Measurements from ENCODE around the gene SPAG17. TPM values are rescaled to one million over a fixed set of nuclear protein-coding genes. Genes with fewer than 3 reads are reported as not detected.

The SPAG17 gene
- total RNA-seq, 1 experiment from 2014 or later = not detected

DNA sequence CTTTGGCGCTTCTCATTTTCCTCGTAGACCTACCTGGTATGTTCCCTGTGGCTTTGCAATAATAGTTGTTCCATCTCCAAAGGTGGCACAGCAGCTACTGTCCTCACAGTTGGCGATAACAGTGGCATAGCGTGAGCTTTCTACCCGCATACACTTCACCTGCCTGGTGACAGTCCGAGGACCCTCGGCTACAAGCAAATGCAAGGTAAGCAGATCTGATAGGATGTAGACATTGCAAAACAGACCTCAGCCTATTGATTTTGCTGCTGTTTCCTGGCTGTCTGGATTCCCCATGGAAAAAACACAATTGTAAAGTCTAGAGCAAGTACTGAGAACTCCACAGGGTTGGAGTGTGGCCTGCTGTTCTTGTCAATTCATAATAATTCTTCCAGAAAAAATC is 177.0 kb downstream of the SPAG17 start:
- CTCF ChIA-PET = no interaction called here
- ATAC-seq (no peak), DNase-seq (no peak)
- Histone ChIP-seq H3K4me1 (ENCODE audit: insufficient read depth, low read length) (no peaks in the 10 kb centered on the region), H2AFZ (ENCODE audit: low read length) (no peak overlapping the region), H3K4me2 (ENCODE audit: low read length) (no peak overlapping the region), H3K36me3 (ENCODE audit: low read depth, low read length) (no peaks in the 10 kb centered on the region), H4K20me1 (ENCODE audit: low read length) (no peaks in the 10 kb centered on the region), H3K79me2 (ENCODE audit: low read length) (no peaks in the 10 kb centered on the region), H3K9me3 (ENCODE audit: low read length) (no peaks in the 10 kb centered on the region), H3K27me3 (ENCODE audit: low read length) (peaks cover 34% of the 10 kb centered on the region), H3K27ac (ENCODE audit: low read length) (no peak overlapping the region), H3K4me3 (ENCODE audit: low read length) (no peak overlapping the region), H3K9ac (ENCODE audit: low read length) (no peak overlapping the region), H3F3A (ENCODE audit: low read length, unreplicated experiment) (no peaks in the 10 kb centered on the region), H3K9me2 (replicated peaks; ENCODE audit: low read length) (no peaks in the 10 kb centered on the region)
- intact Hi-C loops (cut with micrococcal nuclease) = no loop called here
- BruUV-seq (replicated peaks) = no TSS peak
- POLR2A ChIA-PET (ENCODE audit: unreplicated experiment) = no interaction called here
- TF ChIP-seq, protein P1, sequence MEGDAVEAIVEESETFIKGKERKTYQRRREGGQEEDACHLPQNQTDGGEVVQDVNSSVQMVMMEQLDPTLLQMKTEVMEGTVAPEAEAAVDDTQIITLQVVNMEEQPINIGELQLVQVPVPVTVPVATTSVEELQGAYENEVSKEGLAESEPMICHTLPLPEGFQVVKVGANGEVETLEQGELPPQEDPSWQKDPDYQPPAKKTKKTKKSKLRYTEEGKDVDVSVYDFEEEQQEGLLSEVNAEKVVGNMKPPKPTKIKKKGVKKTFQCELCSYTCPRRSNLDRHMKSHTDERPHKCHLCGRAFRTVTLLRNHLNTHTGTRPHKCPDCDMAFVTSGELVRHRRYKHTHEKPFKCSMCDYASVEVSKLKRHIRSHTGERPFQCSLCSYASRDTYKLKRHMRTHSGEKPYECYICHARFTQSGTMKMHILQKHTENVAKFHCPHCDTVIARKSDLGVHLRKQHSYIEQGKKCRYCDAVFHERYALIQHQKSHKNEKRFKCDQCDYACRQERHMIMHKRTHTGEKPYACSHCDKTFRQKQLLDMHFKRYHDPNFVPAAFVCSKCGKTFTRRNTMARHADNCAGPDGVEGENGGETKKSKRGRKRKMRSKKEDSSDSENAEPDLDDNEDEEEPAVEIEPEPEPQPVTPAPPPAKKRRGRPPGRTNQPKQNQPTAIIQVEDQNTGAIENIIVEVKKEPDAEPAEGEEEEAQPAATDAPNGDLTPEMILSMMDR (conservative IDR thresholded peaks at IDR 0.05; ENCODE audit: low read depth, low read length) = no peak
- no peak for TF ChIP-seq EZH2phosphoT487 (IDR thresholded peaks at IDR 0.05; ENCODE audit: borderline replicate concordance, low read length)
- no peak for TF ChIP-seq EZH2 (IDR thresholded peaks at IDR 0.05; ENCODE audit: low read length, unreplicated experiment)

DNA sequence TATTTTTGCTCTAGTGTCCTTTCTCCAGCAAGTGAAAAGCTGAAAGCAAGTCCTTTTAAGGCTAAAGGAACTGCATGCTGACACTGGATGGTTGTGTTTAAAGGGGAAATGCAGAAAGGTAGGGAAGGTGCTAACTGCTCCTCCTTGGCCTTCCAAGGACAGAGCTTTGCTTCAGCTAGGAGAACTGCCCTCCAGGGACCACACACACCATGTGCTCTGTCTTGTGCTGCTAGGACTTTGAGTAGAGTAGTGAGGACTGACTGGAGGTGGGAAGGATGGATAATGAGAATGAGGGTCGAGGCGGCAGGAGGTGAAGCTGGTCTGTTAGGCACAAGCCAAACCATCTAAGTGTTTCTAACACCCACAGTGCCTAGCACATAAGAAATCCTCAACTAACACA is 177.6 kb downstream of the SPAG17 start:
- no peak overlapping the region for H2AFZ ChIP-seq (ENCODE audit: low read length)
- POLR2A ChIA-PET (ENCODE audit: unreplicated experiment) = no interaction called here
- peaks cover 28% of the 10 kb centered on the region for H3K27me3 ChIP-seq (ENCODE audit: low read length)
- H3K4me3 ChIP-seq (ENCODE audit: low read length) = no peak overlapping the region
- H3K9me3 ChIP-seq (ENCODE audit: low read length) = no peaks in the 10 kb centered on the region
- no peak for ATAC-seq
- H3K27ac ChIP-seq (ENCODE audit: low read length) = no peak overlapping the region
- H3K4me2 ChIP-seq (ENCODE audit: low read length) = no peak overlapping the region
- H3F3A ChIP-seq (ENCODE audit: low read length, unreplicated experiment) = no peaks in the 10 kb centered on the region
- no peaks in the 10 kb centered on the region for H3K9me2 ChIP-seq (replicated peaks; ENCODE audit: low read length)
- H3K4me1 ChIP-seq (ENCODE audit: insufficient read depth, low read length) = no peaks in the 10 kb centered on the region
- no peak overlapping the region for H3K9ac ChIP-seq (ENCODE audit: low read length)
- H3K79me2 ChIP-seq (ENCODE audit: low read length) = no peaks in the 10 kb centered on the region
- H3K36me3 ChIP-seq (ENCODE audit: low read depth, low read length) = no peaks in the 10 kb centered on the region
- H4K20me1 ChIP-seq (ENCODE audit: low read length) = no peaks in the 10 kb centered on the region
- TF ChIP-seq EZH2 (IDR thresholded peaks at IDR 0.05; ENCODE audit: low read length, unreplicated experiment) = no peak
- TF ChIP-seq EZH2phosphoT487 (IDR thresholded peaks at IDR 0.05; ENCODE audit: borderline replicate concordance, low read length) = no peak
- TF ChIP-seq, protein P1 (conservative IDR thresholded peaks at IDR 0.05; ENCODE audit: low read depth, low read length) = no peak
- intact Hi-C loops (cut with micrococcal nuclease) = no loop called here
- BruUV-seq (replicated peaks) = no TSS peak
- no peak for DNase-seq
- CTCF ChIA-PET = no interaction called here

DNA sequence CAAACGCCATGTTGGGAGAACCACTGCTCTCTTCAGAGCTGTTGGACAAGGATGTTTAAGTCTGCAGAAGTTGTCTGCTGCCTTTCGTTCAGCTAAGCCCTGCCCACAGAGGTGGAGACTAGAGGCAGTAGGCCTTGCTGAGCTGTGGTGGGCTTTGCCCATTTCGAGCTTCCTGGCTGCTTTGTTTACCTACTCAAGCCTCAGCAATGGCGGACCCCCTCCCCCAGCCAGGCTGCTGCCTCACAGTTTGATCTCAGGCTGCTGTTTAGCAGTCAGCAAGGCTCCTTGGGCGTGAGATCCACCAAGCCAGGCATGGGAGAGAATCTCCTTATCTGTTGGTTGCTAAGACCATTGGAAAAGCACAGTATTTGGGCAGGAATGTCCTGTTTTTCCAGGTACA is 180.7 kb downstream of the SPAG17 start:
- ChIA-PET CTCF (no interaction called here), POLR2A (ENCODE audit: unreplicated experiment) (no interaction called here)
- no peak overlapping the region for H3K4me2 ChIP-seq (ENCODE audit: low read length)
- TF ChIP-seq, protein P1 (conservative IDR thresholded peaks at IDR 0.05; ENCODE audit: low read depth, low read length) = no peak
- TF ChIP-seq EZH2phosphoT487 (IDR thresholded peaks at IDR 0.05; ENCODE audit: borderline replicate concordance, low read length) = no peak
- no peak for TF ChIP-seq EZH2 (IDR thresholded peaks at IDR 0.05; ENCODE audit: low read length, unreplicated experiment)
- no peak overlapping the region for H3K9ac ChIP-seq (ENCODE audit: low read length)
- H3K4me1 ChIP-seq (ENCODE audit: insufficient read depth, low read length) = no peaks in the 10 kb centered on the region
- H3K36me3 ChIP-seq (ENCODE audit: low read depth, low read length) = no peaks in the 10 kb centered on the region
- H3K9me3 ChIP-seq (ENCODE audit: low read length) = no peaks in the 10 kb centered on the region
- DNase-seq (no peak), ATAC-seq (no peak)
- H3K79me2 ChIP-seq (ENCODE audit: low read length) = no peaks in the 10 kb centered on the region
- H3K27ac ChIP-seq (ENCODE audit: low read length) = no peak overlapping the region
- no peak overlapping the region for H3K4me3 ChIP-seq (ENCODE audit: low read length)
- H2AFZ ChIP-seq (ENCODE audit: low read length) = no peak overlapping the region
- no peaks in the 10 kb centered on the region for H4K20me1 ChIP-seq (ENCODE audit: low read length)
- BruUV-seq (replicated peaks) = no TSS peak
- H3F3A ChIP-seq (ENCODE audit: low read length, unreplicated experiment) = no peaks in the 10 kb centered on the region
- intact Hi-C loops (cut with micrococcal nuclease) = no loop called here
- no peaks in the 10 kb centered on the region for H3K9me2 ChIP-seq (replicated peaks; ENCODE audit: low read length)
- peaks cover 20% of the 10 kb centered on the region for H3K27me3 ChIP-seq (ENCODE audit: low read length)
